ENCODE measurements around the gene FGF18.

GRCh38 chr5:171453988-171454387, 34.5 kb downstream of the FGF18 start:
- TF ChIP-seq, protein P1, sequence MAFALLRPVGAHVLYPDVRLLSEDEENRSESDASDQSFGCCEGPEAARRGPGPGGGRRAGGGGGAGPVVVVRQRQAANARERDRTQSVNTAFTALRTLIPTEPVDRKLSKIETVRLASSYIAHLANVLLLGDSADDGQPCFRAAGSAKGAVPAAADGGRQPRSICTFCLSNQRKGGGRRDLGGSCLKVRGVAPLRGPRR (CRISPR knock-in tag; IDR thresholded peaks at IDR 0.05), result no peak
- TF ChIP-seq ZNF551 (CRISPR knock-in tag; IDR thresholded peaks at IDR 0.05) (no peak), ZNF224 (CRISPR knock-in tag; IDR thresholded peaks at IDR 0.05) (no peak), LEF1 (IDR thresholded peaks at IDR 0.05) (no peak), ZNF589 (CRISPR knock-in tag; IDR thresholded peaks at IDR 0.05; ENCODE audit: low read depth) (no peak), CTCF (IDR thresholded peaks at IDR 0.05 in 2 of 3, conservative IDR thresholded peaks at IDR 0.05 in 1 of 3; ENCODE audit: insufficient read depth in 2 of 3, low read depth in 1 of 3, low read length in 3 of 3) (no peak), RFX1 (IDR thresholded peaks at IDR 0.05) (no peak), SREBF1 (IDR thresholded peaks at IDR 0.05; ENCODE audit: borderline replicate concordance, low read depth, low read length) (no peak), PHF8 (IDR thresholded peaks at IDR 0.05; ENCODE audit: borderline replicate concordance, low read length) (no peak), FOXK2 (conservative IDR thresholded peaks at IDR 0.05 in 1 of 2, IDR thresholded peaks at IDR 0.05 in 1 of 2; ENCODE audit: low read depth in 2 of 2) (no peak), ZNF780A (CRISPR knock-in tag; IDR thresholded peaks at IDR 0.05) (no peak)
- TF ChIP-seq, protein P2, sequence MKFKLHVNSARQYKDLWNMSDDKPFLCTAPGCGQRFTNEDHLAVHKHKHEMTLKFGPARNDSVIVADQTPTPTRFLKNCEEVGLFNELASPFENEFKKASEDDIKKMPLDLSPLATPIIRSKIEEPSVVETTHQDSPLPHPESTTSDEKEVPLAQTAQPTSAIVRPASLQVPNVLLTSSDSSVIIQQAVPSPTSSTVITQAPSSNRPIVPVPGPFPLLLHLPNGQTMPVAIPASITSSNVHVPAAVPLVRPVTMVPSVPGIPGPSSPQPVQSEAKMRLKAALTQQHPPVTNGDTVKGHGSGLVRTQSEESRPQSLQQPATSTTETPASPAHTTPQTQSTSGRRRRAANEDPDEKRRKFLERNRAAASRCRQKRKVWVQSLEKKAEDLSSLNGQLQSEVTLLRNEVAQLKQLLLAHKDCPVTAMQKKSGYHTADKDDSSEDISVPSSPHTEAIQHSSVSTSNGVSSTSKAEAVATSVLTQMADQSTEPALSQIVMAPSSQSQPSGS (CRISPR knock-in tag; IDR thresholded peaks at IDR 0.05), result no peak
- TF ChIP-seq, protein P3, sequence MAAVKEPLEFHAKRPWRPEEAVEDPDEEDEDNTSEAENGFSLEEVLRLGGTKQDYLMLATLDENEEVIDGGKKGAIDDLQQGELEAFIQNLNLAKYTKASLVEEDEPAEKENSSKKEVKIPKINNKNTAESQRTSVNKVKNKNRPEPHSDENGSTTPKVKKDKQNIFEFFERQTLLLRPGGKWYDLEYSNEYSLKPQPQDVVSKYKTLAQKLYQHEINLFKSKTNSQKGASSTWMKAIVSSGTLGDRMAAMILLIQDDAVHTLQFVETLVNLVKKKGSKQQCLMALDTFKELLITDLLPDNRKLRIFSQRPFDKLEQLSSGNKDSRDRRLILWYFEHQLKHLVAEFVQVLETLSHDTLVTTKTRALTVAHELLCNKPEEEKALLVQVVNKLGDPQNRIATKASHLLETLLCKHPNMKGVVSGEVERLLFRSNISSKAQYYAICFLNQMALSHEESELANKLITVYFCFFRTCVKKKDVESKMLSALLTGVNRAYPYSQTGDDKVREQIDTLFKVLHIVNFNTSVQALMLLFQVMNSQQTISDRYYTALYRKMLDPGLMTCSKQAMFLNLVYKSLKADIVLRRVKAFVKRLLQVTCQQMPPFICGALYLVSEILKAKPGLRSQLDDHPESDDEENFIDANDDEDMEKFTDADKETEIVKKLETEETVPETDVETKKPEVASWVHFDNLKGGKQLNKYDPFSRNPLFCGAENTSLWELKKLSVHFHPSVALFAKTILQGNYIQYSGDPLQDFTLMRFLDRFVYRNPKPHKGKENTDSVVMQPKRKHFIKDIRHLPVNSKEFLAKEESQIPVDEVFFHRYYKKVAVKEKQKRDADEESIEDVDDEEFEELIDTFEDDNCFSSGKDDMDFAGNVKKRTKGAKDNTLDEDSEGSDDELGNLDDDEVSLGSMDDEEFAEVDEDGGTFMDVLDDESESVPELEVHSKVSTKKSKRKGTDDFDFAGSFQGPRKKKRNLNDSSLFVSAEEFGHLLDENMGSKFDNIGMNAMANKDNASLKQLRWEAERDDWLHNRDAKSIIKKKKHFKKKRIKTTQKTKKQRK (IDR thresholded peaks at IDR 0.05; ENCODE audit: borderline replicate concordance, low read depth, low read length), result no peak
